WTC11 (cell line): ENCODE data around the gene POLA1. TPM values are rescaled to one million over a fixed set of nuclear protein-coding genes. Genes with fewer than 3 reads are reported as not detected.

ENCODE experiments used
- ATAC-seq: fragments of 200-7000 bp; cut with Tn5 transposase; 2 replicates; pipeline ENCODE4 v1.10.0; 2021; ENCODE audit warnings: mild to moderate bottlenecking, moderate library complexity
- CTCF ChIA-PET: fragments of 300-600 bp; sonication (Branson Sonifier 250); formaldehyde crosslinking; loops from one replicate; lab custom pipeline; 2021; ENCODE audit warnings: antibody characterized with exemption; lab: Charles Lee
- POLR2A ChIA-PET: fragments of 350-600 bp; sonication (Branson Sonifier 250); formaldehyde crosslinking; loops from one replicate; lab custom pipeline; 2021; ENCODE audit warnings: antibody characterized with exemption; lab: Charles Lee
- DNase-seq: peaks from one replicate; pipeline ENCODE4 v3.0.0; 2021; ENCODE audit warnings: low spot score
- H3K27ac Mint-ChIP-seq: 2 replicates; pipeline ENCODE4 v1.8.0; 2021; ENCODE audit warnings: mixed read lengths
- H3K27me3 Mint-ChIP-seq: 2 replicates; pipeline ENCODE4 v1.8.0; 2021; ENCODE audit warnings: low read depth, mild to moderate bottlenecking, moderate library complexity, mixed read lengths
- H3K36me3 Mint-ChIP-seq: 2 replicates; pipeline ENCODE4 v1.8.0; 2021; ENCODE audit warnings: mixed read lengths
- H3K4me1 Mint-ChIP-seq: 2 replicates; pipeline ENCODE4 v1.8.0; 2022; ENCODE audit warnings: mixed read lengths
- H3K4me3 Mint-ChIP-seq: 2 replicates; pipeline ENCODE4 v1.8.0; 2021; ENCODE audit warnings: mild to moderate bottlenecking, moderate library complexity, mixed read lengths
- H3K9me3 Mint-ChIP-seq: 2 replicates; pipeline ENCODE4 v1.8.0; 2021; ENCODE audit warnings: mixed read lengths
- AFF4 ChIP-seq: sonication (generic); formaldehyde crosslinking; IDR thresholded peaks from 2 replicates; pipeline ENCODE4 v1.8.1; 2023; ENCODE audit warnings: mild to moderate bottlenecking, missing genetic modification reagents, borderline replicate concordance
- AR ChIP-seq: fragments of 250-450 bp; sonication (Bioruptor Pico); IDR thresholded peaks from 2 replicates; pipeline ENCODE4 v1.9.0; 2021; ENCODE audit warnings: mild to moderate bottlenecking
- CTCF ChIP-seq: fragments of 200-600 bp; IDR thresholded peaks from 2 replicates; pipeline ENCODE4 v1.8.0; 2022; ENCODE audit warnings: antibody characterized with exemption
- E2F4 ChIP-seq: sonication (generic); formaldehyde crosslinking; IDR thresholded peaks from 2 replicates; pipeline ENCODE4 v1.8.1; 2022; ENCODE audit warnings: low read depth, mild to moderate bottlenecking, moderate library complexity, missing genetic modification reagents, borderline replicate concordance
- E2F5 ChIP-seq: sonication (generic); formaldehyde crosslinking; IDR thresholded peaks from 2 replicates; pipeline ENCODE4 v1.8.1; 2022; ENCODE audit warnings: mild to moderate bottlenecking, moderate library complexity, missing genetic modification reagents
- KAT7 ChIP-seq: sonication (generic); formaldehyde crosslinking; IDR thresholded peaks from 2 replicates; pipeline ENCODE4 v1.8.1; 2023; ENCODE audit warnings: missing genetic modification reagents, mild to moderate bottlenecking, borderline replicate concordance
- MAX ChIP-seq: sonication (generic); formaldehyde crosslinking; IDR thresholded peaks from 2 replicates; pipeline ENCODE4 v1.8.0; 2022; ENCODE audit warnings: mild to moderate bottlenecking, missing genetic modification reagents
- RELA ChIP-seq: sonication (generic); formaldehyde crosslinking; IDR thresholded peaks from 2 replicates; pipeline ENCODE4 v1.8.1; 2022; ENCODE audit warnings: missing genetic modification reagents, mild to moderate bottlenecking, borderline replicate concordance
- TEAD4 ChIP-seq: sonication (generic); formaldehyde crosslinking; IDR thresholded peaks from 2 replicates; pipeline ENCODE4 v1.8.0; 2022; ENCODE audit warnings: mild to moderate bottlenecking, missing genetic modification reagents
- USF2 ChIP-seq: sonication (generic); formaldehyde crosslinking; IDR thresholded peaks from 2 replicates; pipeline ENCODE4 v1.8.1; 2023; ENCODE audit warnings: mild to moderate bottlenecking, missing genetic modification reagents, moderate library complexity
- ZNF138 ChIP-seq: sonication (generic); formaldehyde crosslinking; conservative IDR thresholded peaks from 2 replicates; pipeline ENCODE4 v1.8.1; 2022; ENCODE audit warnings: mild to moderate bottlenecking, moderate library complexity, missing genetic modification reagents
- ZNF416 ChIP-seq: fragments of 250-450 bp; sonication (Bioruptor Pico); IDR thresholded peaks from 2 replicates; pipeline ENCODE4 v1.9.0; 2021; ENCODE audit warnings: mild to moderate bottlenecking, inconsistent platforms
- ZNF512 ChIP-seq: sonication (generic); formaldehyde crosslinking; IDR thresholded peaks from 2 replicates; pipeline ENCODE4 v1.8.1; 2022; ENCODE audit warnings: missing genetic modification reagents, borderline replicate concordance
- total RNA-seq: library from RNA; stranded (reverse); gene quantifications from 3 replicates; pipeline ENCODE4 v1.2.3, GENCODE V29; 2021

The POLA1 gene
- total RNA-seq, 1 experiment from 2014 or later: 29.9 TPM

- TF ChIP-seq E2F5 (CRISPR knock-in tag): no peak
- no peak for TF ChIP-seq E2F4 (CRISPR knock-in tag)
- no peak for TF ChIP-seq AR
- no peak for TF ChIP-seq ZNF138 (CRISPR knock-in tag)
Observed at GRCh38 chrX:24988314-24988713, 294.6 kb downstream of the POLA1 start (continued).

GRCh38 chrX:24990535-24990934 lies 296.8 kb downstream of the POLA1 start:
- peaks cover 44% of the 10 kb centered on the region for H3K4me1 Mint-ChIP-seq
- ChIA-PET POLR2A (no interaction called here), CTCF (interaction anchor here (1.1 kb wide), 1 partner anchor 152 kb away, joined by 3 read pairs; no protein-coding TSS in a partner anchor)
- no peak overlapping the region for H3K4me3 Mint-ChIP-seq
- no peaks in the 10 kb centered on the region for H3K27me3 Mint-ChIP-seq
- no peaks in the 10 kb centered on the region for H3K9me3 Mint-ChIP-seq
- TF ChIP-seq KAT7 (CRISPR knock-in tag): no peak
- no peak for TF ChIP-seq USF2 (CRISPR knock-in tag)
- ATAC-seq: no peak
- no peak overlapping the region for H3K27ac Mint-ChIP-seq
- no peak for DNase-seq
- H3K36me3 Mint-ChIP-seq: no peaks in the 10 kb centered on the region

- TF ChIP-seq ZNF512 (CRISPR knock-in tag): no peak
- no peak for TF ChIP-seq MAX (CRISPR knock-in tag)
- TF ChIP-seq ZNF416 (CRISPR knock-in tag): no peak
- no peak for TF ChIP-seq CTCF
- no peak for TF ChIP-seq TEAD4 (CRISPR knock-in tag)
- TF ChIP-seq RELA (CRISPR knock-in tag): no peak
- TF ChIP-seq AFF4 (CRISPR knock-in tag): no peak
- no peaks in the 10 kb centered on the region for H3K9me3 Mint-ChIP-seq
- H3K4me3 Mint-ChIP-seq: no peak overlapping the region
- CTCF ChIA-PET: no interaction called here
- H3K27me3 Mint-ChIP-seq: peaks cover 14% of the 10 kb centered on the region
- DNase-seq: no peak
- no peaks in the 10 kb centered on the region for H3K36me3 Mint-ChIP-seq
- H3K4me1 Mint-ChIP-seq: peaks cover 62% of the 10 kb centered on the region
- no peak overlapping the region; the same call in 1 of the 2 replicates for H3K27ac Mint-ChIP-seq
- ATAC-seq: peak; percentile 58
- POLR2A ChIA-PET: no interaction called here
Observed at GRCh38 chrX:24993879-24994278, 300.2 kb downstream of the POLA1 start.
